Activated effector memory CD4-positive, alpha-beta T cell treated with Interleukin-2 at 50 U/mL for 16 hours (primary cell): ENCODE results near the gene ZNF521.
"Not testable (repeated sequence)": the region's sequence is repeated elsewhere in the genome, so short reads cannot be mapped to it uniquely, and the experiment has no call there.

Experiments
- DNase-seq: peaks from one replicate; pipeline ENCODE4 v3.0.0-alpha.2; 2020

ZNF521 gene

GRCh38 chr18:25288340-25288938 is 63.5 kb downstream of the ZNF521 start:
- no peak for DNase-seq

GRCh38 chr18:25287106-25287505 is 64.9 kb downstream of the ZNF521 start:
- DNase-seq, result no peak

- DNase-seq, result no peak
Measured at GRCh38 chr18:25284861-25285550, 67.0 kb downstream of the ZNF521 start.

GRCh38 chr18:25284281-25284680 is 67.7 kb downstream of the ZNF521 start:
- no peak for DNase-seq

GRCh38 chr18:25283781-25284180 is 68.2 kb downstream of the ZNF521 start:
- DNase-seq, result no peak

- no peak for DNase-seq
Measured at GRCh38 chr18:25282896-25283703, 68.9 kb downstream of the ZNF521 start.

GRCh38 chr18:25282282-25282681 is 69.7 kb downstream of the ZNF521 start:
- DNase-seq, result no peak

- DNase-seq, result no peak
Measured at GRCh38 chr18:25281556-25281955, 70.4 kb downstream of the ZNF521 start.

- DNase-seq, result no peak
Measured at GRCh38 chr18:25279961-25280360, 72.0 kb downstream of the ZNF521 start.

- DNase-seq, result no peak
Measured at GRCh38 chr18:25279556-25279955, 72.4 kb downstream of the ZNF521 start.

GRCh38 chr18:25279133-25279532 is 72.8 kb downstream of the ZNF521 start:
- DNase-seq, result no peak

- no peak for DNase-seq
Measured at GRCh38 chr18:25278394-25278793, 73.6 kb downstream of the ZNF521 start.

- DNase-seq, result no peak
Measured at GRCh38 chr18:25275412-25276001, 76.5 kb downstream of the ZNF521 start.

GRCh38 chr18:25274926-25275325 is 77.0 kb downstream of the ZNF521 start:
- DNase-seq, result no peak

GRCh38 chr18:25266931-25267527 is 84.9 kb downstream of the ZNF521 start:
- DNase-seq, result not testable (repeated sequence)

- no peak for DNase-seq
Measured at GRCh38 chr18:25262920-25263319, 89.0 kb downstream of the ZNF521 start.

- no peak for DNase-seq
Measured at GRCh38 chr18:25261768-25262167, 90.2 kb downstream of the ZNF521 start.

- DNase-seq, result no peak
Measured at GRCh38 chr18:25256439-25256838, 95.5 kb downstream of the ZNF521 start.

GRCh38 chr18:25253779-25254178 is 98.2 kb downstream of the ZNF521 start:
- DNase-seq, result no peak

GRCh38 chr18:25253136-25253535 is 98.8 kb downstream of the ZNF521 start:
- no peak for DNase-seq

GRCh38 chr18:25251068-25251467 is 100.9 kb downstream of the ZNF521 start:
- no peak for DNase-seq

- DNase-seq, result no peak
Measured at GRCh38 chr18:25250474-25250851, 101.5 kb downstream of the ZNF521 start.

GRCh38 chr18:25248755-25249154 is 103.2 kb downstream of the ZNF521 start:
- DNase-seq, result no peak
